ENCODE measurements around the gene C2orf92. TPM values are rescaled to one million over a fixed set of nuclear protein-coding genes. Genes with fewer than 3 reads are reported as not detected.
A peak's percentile ranks its signal among the peaks of the same experiment; 100 is the strongest.

C2orf92 gene
- total RNA-seq, 2 experiments from 2014 or later = 4.0 to 5.5 TPM

- Mint-ChIP-seq H3K9me3 (ENCODE audit: insufficient read depth) (no peaks in the 10 kb centered on the region), H3K27ac (peak overlapping the region; percentile 98), H3K4me3 (peak overlapping the region; percentile 93), H3K27me3 (ENCODE audit: low read depth) (no peaks in the 10 kb centered on the region), H3K36me3 (ENCODE audit: low read depth) (peaks cover 63% of the 10 kb centered on the region), H3K4me1 (ENCODE audit: low read depth) (peaks cover 82% of the 10 kb centered on the region)
- CTCF ChIA-PET = interaction anchor here (1.1 to 15.9 kb wide), 8 partner anchors 16 to 749 kb away, joined by 3 to 265 read pairs (median 4); no protein-coding TSS in a partner anchor
- ATAC-seq = no peak
- POLR2A ChIA-PET = interaction anchor here (0.5 to 3.4 kb wide), 8 partner anchors 9 to 69 kb away, joined by 3 to 14 read pairs (median 4); partner anchors contain the start of gene COX5B
- DNase-seq = no peak
Measured at GRCh38 chr2:97714950-97715652, 45.6 kb downstream of the C2orf92 start.

DNA sequence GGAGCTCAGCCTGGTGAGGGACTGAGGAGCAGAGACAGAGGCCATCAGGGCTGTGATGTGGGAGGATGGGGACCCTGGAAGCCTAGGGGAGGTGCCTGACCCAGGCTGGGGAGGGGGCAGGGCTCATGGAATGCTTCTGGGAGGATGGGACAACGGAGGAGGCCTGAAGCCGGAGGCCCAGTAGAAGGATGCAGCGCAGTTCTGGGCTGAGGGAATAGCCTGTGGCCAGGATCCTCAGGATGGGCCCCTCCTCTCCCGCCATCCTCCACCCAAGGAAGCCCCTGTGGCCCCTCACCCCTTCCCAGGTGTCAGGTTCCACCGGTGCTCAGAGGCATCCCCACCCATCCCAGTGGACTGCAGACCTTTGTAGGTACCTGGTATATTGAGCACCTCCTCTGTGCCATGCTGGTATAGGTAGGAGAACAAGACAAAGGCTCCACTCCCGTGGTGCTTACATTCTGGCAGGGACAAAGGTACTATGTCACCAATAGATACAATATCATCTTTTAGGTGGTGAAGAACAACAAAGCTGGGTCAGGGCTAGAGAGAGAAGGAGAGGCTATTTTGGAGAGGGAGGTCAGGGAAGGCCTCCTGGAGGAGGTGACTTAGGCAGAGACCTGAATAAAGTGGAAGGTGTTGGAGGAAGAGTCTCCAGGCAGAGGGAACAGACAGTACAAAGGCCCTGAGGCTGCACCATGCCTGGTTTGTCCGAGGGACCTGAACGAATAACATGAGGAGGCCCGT lies 46.6 kb downstream of the C2orf92 start:
- H3K27me3 Mint-ChIP-seq (ENCODE audit: low read depth) = no peaks in the 10 kb centered on the region
- CTCF ChIA-PET = interaction anchor here (9.0 to 15.9 kb wide), 2 partner anchors 18 to 28 kb away, joined by 130 to 265 read pairs; no protein-coding TSS in a partner anchor
- H3K9me3 Mint-ChIP-seq (ENCODE audit: insufficient read depth) = no peaks in the 10 kb centered on the region
- H3K4me1 Mint-ChIP-seq (ENCODE audit: low read depth) = peaks cover 82% of the 10 kb centered on the region
- peak overlapping the region; percentile 98 for H3K27ac Mint-ChIP-seq
- POLR2A ChIA-PET = interaction anchor here (0.6 to 1.4 kb wide), 2 partner anchors 54 to 1786 kb away, joined by 3 read pairs; no protein-coding TSS in a partner anchor
- peaks cover 71% of the 10 kb centered on the region for H3K36me3 Mint-ChIP-seq (ENCODE audit: low read depth)
- H3K4me3 Mint-ChIP-seq = peak overlapping the region; percentile 93
- ATAC-seq (no peak), DNase-seq (no peak)

DNA sequence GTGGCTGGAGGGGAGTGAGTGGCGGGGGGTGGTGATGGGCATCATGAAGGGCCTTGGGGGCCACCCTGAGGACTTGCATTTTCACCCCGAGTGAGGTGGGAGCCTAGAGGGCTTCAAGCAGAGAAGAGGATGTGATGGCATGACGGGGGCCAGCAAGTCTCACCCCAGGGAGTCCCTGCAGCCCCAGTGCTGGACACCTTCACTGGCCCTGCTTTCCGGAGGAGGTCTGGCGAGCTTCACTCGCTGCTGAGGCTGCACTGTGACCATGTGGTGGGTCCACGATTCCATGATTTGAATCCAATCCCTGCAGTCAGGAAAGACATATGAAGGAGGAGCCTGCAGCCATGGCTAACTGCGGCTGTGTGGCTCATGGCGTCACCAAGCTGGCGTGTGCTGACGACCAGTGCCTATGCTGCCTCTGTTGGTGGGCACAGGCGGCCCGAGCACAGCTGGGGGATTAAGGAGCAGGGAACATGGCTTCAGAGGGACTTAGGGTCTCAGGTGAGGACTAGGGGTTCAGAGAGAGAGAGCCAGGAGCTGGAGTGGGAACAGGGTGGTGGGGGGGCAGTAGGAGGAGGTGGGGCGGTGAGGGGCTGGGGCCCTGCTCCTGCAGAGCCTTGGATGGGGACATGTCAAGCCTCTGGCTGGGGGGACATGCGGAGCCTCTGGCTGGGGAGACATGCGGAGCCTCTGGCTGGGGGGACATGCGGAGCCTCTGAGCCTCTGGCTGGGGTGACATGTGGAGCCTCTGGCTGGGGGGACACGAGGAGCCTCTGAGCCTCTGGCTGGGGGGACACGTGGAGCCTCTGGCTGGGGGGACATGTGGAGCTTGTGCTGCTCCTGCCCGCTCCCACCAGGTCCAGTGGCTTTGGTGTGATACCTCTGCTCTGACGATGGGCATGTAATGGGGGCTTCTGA lies 47.4 kb downstream of the C2orf92 start:
- ChIA-PET POLR2A (interaction anchor here (1.1 to 2.7 kb wide), 4 partner anchors 8 to 55 kb away, joined by 3 to 19 read pairs (median 8); no protein-coding TSS in a partner anchor), CTCF (interaction anchor here (1.8 to 15.9 kb wide), 5 partner anchors 8 to 52 kb away, joined by 11 to 265 read pairs (median 14); partner anchors contain the start of gene ACTR1B)
- DNase-seq = peak; percentile 37
- Mint-ChIP-seq H3K36me3 (ENCODE audit: low read depth) (peaks cover 73% of the 10 kb centered on the region), H3K4me3 (peak overlapping the region; percentile 93), H3K9me3 (ENCODE audit: insufficient read depth) (no peaks in the 10 kb centered on the region), H3K4me1 (ENCODE audit: low read depth) (peaks cover 76% of the 10 kb centered on the region), H3K27ac (peak overlapping the region; percentile 98), H3K27me3 (ENCODE audit: low read depth) (no peaks in the 10 kb centered on the region)
- no peak for ATAC-seq

GRCh38 chr2:97717613-97717995 lies 48.1 kb downstream of the C2orf92 start:
- H3K4me3 Mint-ChIP-seq = peak overlapping the region; percentile 93
- H3K4me1 Mint-ChIP-seq (ENCODE audit: low read depth) = peaks cover 76% of the 10 kb centered on the region
- no peaks in the 10 kb centered on the region for H3K9me3 Mint-ChIP-seq (ENCODE audit: insufficient read depth)
- peak overlapping the region; percentile 98 for H3K27ac Mint-ChIP-seq
- peaks cover 78% of the 10 kb centered on the region for H3K36me3 Mint-ChIP-seq (ENCODE audit: low read depth)
- ATAC-seq = no peak
- CTCF ChIA-PET = interaction anchor here (1.3 to 15.9 kb wide), 6 partner anchors 9 to 53 kb away, joined by 5 to 265 read pairs (median 14); partner anchors contain the start of gene ACTR1B
- H3K27me3 Mint-ChIP-seq (ENCODE audit: low read depth) = no peaks in the 10 kb centered on the region
- no peak for DNase-seq
- POLR2A ChIA-PET = interaction anchor here (0.7 to 2.7 kb wide), 7 partner anchors 9 to 57 kb away, joined by 3 to 19 read pairs (median 3); no protein-coding TSS in a partner anchor

DNA sequence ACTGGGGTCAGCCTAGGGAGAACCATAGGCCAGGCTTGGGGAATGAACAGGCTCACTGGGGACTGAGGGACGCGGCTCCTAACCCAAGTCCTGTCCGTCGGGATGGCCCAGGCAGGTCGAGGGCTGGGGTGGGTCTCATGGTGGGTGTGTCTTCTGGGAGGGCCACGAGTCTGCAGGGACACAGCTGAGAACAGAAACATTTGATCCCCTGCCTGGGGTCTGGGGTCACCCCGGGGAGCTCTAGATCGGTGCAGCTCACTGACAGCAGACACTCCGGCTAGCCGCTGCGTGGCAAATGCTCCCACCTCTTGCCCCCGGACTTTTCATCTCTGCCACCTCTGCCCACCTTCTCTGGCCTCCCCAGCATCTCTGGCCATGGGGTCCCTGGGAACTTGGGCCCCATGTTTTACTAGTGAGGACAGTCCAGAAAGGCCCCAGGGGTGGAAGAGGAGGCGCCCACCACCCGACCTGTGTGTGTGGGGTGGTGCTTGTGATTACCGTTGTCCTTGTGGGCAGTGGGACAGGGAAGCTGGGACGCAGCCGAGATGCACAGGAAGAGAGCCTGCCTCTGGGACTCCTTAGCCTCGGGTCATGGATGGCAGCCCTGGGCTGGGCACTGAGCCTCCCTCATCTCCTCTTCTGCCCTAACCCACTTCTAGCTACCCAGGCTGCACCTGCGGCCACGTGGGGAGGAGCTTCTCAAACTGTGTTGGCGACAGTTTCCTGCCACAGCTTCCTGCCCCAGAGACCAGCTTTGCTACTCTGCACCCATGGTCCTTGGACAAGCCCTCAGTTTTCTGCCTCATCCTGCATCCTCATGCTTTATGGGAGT lies 48.8 kb downstream of the C2orf92 start:
- Mint-ChIP-seq H3K27ac (peak overlapping the region; percentile 98), H3K36me3 (ENCODE audit: low read depth) (peaks cover 84% of the 10 kb centered on the region), H3K9me3 (ENCODE audit: insufficient read depth) (no peaks in the 10 kb centered on the region), H3K27me3 (ENCODE audit: low read depth) (no peaks in the 10 kb centered on the region), H3K4me1 (ENCODE audit: low read depth) (peaks cover 78% of the 10 kb centered on the region), H3K4me3 (peak overlapping the region; percentile 93)
- CTCF ChIA-PET = interaction anchor here (0.9 to 15.9 kb wide), 7 partner anchors 9 to 73 kb away, joined by 3 to 265 read pairs (median 13); partner anchors contain the start of genes ACTR1B and COX5B
- DNase-seq = peak; percentile 90
- POLR2A ChIA-PET = interaction anchor here (0.6 to 2.7 kb wide), 14 partner anchors 8 to 1191 kb away, joined by 3 to 19 read pairs (median 3); partner anchors contain the start of genes ACTR1B and COX5B
- peak; percentile 77 for ATAC-seq

GRCh38 chr2:97718942-97719341 lies 49.4 kb downstream of the C2orf92 start:
- peak overlapping the region; percentile 98 for H3K27ac Mint-ChIP-seq
- peak; percentile 29 for ATAC-seq
- peaks cover 85% of the 10 kb centered on the region for H3K36me3 Mint-ChIP-seq (ENCODE audit: low read depth)
- no peaks in the 10 kb centered on the region for H3K9me3 Mint-ChIP-seq (ENCODE audit: insufficient read depth)
- CTCF ChIA-PET = interaction anchor here (0.9 to 15.9 kb wide), 7 partner anchors 9 to 74 kb away, joined by 3 to 265 read pairs (median 13); partner anchors contain the start of genes ACTR1B and COX5B
- peak; percentile 47 for DNase-seq
- H3K4me1 Mint-ChIP-seq (ENCODE audit: low read depth) = peaks cover 80% of the 10 kb centered on the region
- H3K27me3 Mint-ChIP-seq (ENCODE audit: low read depth) = no peaks in the 10 kb centered on the region
- peak overlapping the region; percentile 93 for H3K4me3 Mint-ChIP-seq
- POLR2A ChIA-PET = interaction anchor here (0.6 to 2.7 kb wide), 11 partner anchors 8 to 1192 kb away, joined by 3 to 19 read pairs (median 3); partner anchors contain the start of genes ACTR1B and COX5B

DNA sequence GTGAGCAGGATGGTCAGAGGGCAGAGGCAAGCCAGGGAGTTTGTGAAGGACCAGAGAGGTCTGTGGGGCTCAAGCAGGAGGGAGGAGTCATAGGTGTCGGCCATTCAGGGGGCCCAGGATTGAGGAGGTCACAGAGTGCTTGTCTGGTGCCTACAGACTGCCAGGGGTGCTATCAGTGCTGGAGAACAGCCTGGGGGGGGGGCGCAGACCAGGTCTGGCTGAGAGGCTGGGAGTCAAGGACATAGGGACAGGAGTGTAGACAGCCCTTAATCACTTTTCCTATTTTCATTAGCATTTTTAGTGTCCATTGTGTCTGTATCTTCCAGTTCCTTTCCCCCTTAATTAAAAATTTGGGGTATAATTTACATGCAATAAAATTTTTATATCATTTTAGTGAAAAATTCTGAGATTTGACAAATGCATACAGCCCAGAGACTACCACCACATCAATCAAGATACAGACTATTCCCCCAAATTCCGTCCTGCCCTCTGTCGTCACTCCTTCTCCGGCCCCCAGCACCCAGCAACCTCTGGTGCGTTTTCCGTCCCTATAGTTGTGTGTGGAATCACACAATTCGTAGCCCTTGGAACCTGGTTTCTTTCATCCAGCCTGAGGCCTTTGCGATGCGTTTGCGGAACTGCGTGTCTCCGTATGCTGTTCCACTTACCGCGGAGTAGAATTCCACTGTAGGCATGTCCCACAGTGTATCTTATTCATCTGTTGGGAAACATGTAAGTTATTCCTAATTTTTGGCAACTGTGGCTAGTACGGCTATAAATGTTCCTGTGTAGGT lies 50.0 kb downstream of the C2orf92 start:
- ATAC-seq (no peak), DNase-seq (no peak)
- H3K27ac Mint-ChIP-seq = peak overlapping the region; percentile 98
- H3K27me3 Mint-ChIP-seq (ENCODE audit: low read depth) = no peaks in the 10 kb centered on the region
- POLR2A ChIA-PET = interaction anchor here (1.2 to 2.7 kb wide), 6 partner anchors 10 to 74 kb away, joined by 3 to 19 read pairs (median 4); partner anchors contain the start of gene COX5B
- H3K4me1 Mint-ChIP-seq (ENCODE audit: low read depth) = peaks cover 85% of the 10 kb centered on the region
- H3K9me3 Mint-ChIP-seq (ENCODE audit: insufficient read depth) = no peaks in the 10 kb centered on the region
- peaks cover 85% of the 10 kb centered on the region for H3K36me3 Mint-ChIP-seq (ENCODE audit: low read depth)
- peak overlapping the region; percentile 93 for H3K4me3 Mint-ChIP-seq
- CTCF ChIA-PET = interaction anchor here (0.9 to 15.9 kb wide), 6 partner anchors 10 to 74 kb away, joined by 3 to 265 read pairs (median 12); partner anchors contain the start of genes ACTR1B and COX5B

GRCh38 chr2:97720746-97721145 lies 51.2 kb downstream of the C2orf92 start:
- ATAC-seq (no peak), DNase-seq (no peak)
- H3K36me3 Mint-ChIP-seq (ENCODE audit: low read depth) = peaks cover 85% of the 10 kb centered on the region
- peaks cover 87% of the 10 kb centered on the region for H3K4me1 Mint-ChIP-seq (ENCODE audit: low read depth)
- H3K4me3 Mint-ChIP-seq = no peak overlapping the region
- no peaks in the 10 kb centered on the region for H3K27me3 Mint-ChIP-seq (ENCODE audit: low read depth)
- ChIA-PET CTCF (interaction anchor here (1.1 kb wide), 1 partner anchor 9 kb away, joined by 3 read pairs; no protein-coding TSS in a partner anchor), POLR2A (interaction anchor here (0.7 to 1.1 kb wide), 2 partner anchors 20 to 56 kb away, joined by 3 to 6 read pairs; no protein-coding TSS in a partner anchor)
- peaks cover 4% of the 10 kb centered on the region for H3K9me3 Mint-ChIP-seq (ENCODE audit: insufficient read depth)
- peak overlapping the region; percentile 88 for H3K27ac Mint-ChIP-seq

- ChIA-PET CTCF (interaction anchor here (1.6 kb wide), 1 partner anchor 20 kb away, joined by 7 read pairs; no protein-coding TSS in a partner anchor), POLR2A (interaction anchor here (0.5 kb wide), 1 partner anchor 17 kb away, joined by 3 read pairs; no protein-coding TSS in a partner anchor)
- no peak for DNase-seq
- Mint-ChIP-seq H3K9me3 (ENCODE audit: insufficient read depth) (peaks cover 4% of the 10 kb centered on the region), H3K4me3 (no peak overlapping the region), H3K36me3 (ENCODE audit: low read depth) (peaks cover 87% of the 10 kb centered on the region), H3K27me3 (ENCODE audit: low read depth) (no peaks in the 10 kb centered on the region), H3K27ac (no peak overlapping the region), H3K4me1 (ENCODE audit: low read depth) (peaks cover 87% of the 10 kb centered on the region)
- no peak for ATAC-seq
Measured at GRCh38 chr2:97722227-97722626, 52.7 kb downstream of the C2orf92 start.
